ENCODE measurements around the gene OR2T8.

DNA sequence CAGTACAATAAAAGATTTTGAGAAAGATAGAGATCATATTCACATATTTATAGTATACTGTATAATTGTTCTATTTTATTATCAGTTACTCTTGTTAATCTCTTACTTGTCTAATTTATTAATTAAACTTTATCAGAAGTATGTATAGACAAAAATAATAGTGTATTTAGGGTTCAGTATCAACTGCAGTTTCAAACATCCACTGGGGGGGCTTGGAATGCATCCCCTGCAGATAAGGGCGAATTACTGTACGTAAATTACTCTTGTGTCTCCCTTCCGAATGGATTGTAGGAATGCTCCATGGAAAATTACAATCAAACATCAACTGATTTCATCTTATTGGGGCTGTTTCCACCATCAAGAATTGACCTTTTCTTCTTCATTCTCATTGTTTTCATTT lies 28.5 kb downstream of the OR2T8 start, which contains the start of gene OR2L8:
- TF ChIP-seq, protein P1, sequence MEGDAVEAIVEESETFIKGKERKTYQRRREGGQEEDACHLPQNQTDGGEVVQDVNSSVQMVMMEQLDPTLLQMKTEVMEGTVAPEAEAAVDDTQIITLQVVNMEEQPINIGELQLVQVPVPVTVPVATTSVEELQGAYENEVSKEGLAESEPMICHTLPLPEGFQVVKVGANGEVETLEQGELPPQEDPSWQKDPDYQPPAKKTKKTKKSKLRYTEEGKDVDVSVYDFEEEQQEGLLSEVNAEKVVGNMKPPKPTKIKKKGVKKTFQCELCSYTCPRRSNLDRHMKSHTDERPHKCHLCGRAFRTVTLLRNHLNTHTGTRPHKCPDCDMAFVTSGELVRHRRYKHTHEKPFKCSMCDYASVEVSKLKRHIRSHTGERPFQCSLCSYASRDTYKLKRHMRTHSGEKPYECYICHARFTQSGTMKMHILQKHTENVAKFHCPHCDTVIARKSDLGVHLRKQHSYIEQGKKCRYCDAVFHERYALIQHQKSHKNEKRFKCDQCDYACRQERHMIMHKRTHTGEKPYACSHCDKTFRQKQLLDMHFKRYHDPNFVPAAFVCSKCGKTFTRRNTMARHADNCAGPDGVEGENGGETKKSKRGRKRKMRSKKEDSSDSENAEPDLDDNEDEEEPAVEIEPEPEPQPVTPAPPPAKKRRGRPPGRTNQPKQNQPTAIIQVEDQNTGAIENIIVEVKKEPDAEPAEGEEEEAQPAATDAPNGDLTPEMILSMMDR (IDR thresholded peaks at IDR 0.05): no peak
- no peak for TF ChIP-seq POLR2A (IDR thresholded peaks at IDR 0.05)
